Measurements from ENCODE around the gene GSG1.

GSG1 gene

DNA sequence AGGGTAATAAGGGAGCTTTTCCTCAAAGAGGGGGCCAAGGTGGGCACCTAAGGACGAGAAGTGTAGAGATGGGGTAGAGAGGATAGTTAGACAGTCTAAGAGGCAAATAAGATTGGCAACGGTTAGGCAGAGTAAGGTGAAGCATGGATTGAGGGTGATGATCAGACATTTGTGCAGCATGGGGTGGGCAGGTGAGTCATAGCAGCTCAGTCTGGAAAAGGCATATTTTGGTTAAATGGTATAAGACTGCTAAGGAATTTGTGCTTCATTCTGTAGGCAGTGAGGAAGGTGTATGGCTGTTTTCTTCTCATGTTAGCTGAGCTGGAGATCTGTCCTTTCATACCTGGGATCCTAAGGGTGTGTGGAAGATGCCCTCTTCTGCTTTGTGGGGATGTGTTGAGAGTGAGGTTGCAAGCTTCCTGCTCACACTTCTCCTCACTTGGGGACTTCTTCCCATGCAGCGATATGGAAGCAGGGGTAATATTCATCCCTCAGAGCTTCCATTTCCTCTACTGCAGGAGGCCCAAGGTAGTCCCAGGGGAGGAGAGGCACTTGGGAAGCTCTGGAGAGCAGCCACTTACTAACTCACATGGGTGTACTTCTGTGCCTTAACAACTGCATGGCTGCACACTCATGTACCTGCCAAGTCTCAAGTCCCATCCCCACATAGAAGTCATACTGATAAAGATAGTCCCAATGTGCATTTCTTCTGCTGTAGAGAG is 28.9 kb downstream of the GSG1 start:
- no peak for TF ChIP-seq CTCF (IDR thresholded peaks at IDR 0.05; ENCODE audit: insufficient read depth, missing control alignments)
- no peak for DNase-seq (ENCODE audit: insufficient read length, low spot score)

GRCh38 chr12:13073173-13073572 is 30.3 kb downstream of the GSG1 start:
- DNase-seq (ENCODE audit: insufficient read length, low spot score) (no peak), FAIRE-seq (no peak)
- TF ChIP-seq CTCF (IDR thresholded peaks at IDR 0.05; ENCODE audit: insufficient read depth, missing control alignments), result no peak

More for the DNA sequence above, 28.9 kb downstream of the GSG1 start:
- FAIRE-seq, result peak; percentile 55

- peak; percentile 39 for DNase-seq (ENCODE audit: insufficient read length, low spot score)
- peak; percentile 38 for FAIRE-seq
- TF ChIP-seq CTCF (IDR thresholded peaks at IDR 0.05; ENCODE audit: insufficient read depth, missing control alignments), result no peak
Observed at GRCh38 chr12:13071305-13072280, 31.9 kb downstream of the GSG1 start.

- TF ChIP-seq CTCF (IDR thresholded peaks at IDR 0.05; ENCODE audit: insufficient read depth, missing control alignments), result no peak
- FAIRE-seq, result no peak
- no peak for DNase-seq (ENCODE audit: insufficient read length, low spot score)
Observed at GRCh38 chr12:13069380-13069779, 34.1 kb downstream of the GSG1 start.

- DNase-seq (ENCODE audit: insufficient read length, low spot score) (no peak), FAIRE-seq (no peak)
- no peak for TF ChIP-seq CTCF (IDR thresholded peaks at IDR 0.05; ENCODE audit: insufficient read depth, missing control alignments)
Observed at GRCh38 chr12:13067322-13067721, 36.1 kb downstream of the GSG1 start.

GRCh38 chr12:13066459-13066858 is 37.0 kb downstream of the GSG1 start:
- no peak for DNase-seq (ENCODE audit: insufficient read length, low spot score)
- no peak for FAIRE-seq
- no peak for TF ChIP-seq CTCF (IDR thresholded peaks at IDR 0.05; ENCODE audit: insufficient read depth, missing control alignments)

Data from D721Med (cell line).